GM19240 (cell line): Measurements from ENCODE around the gene C1QTNF4.

Experiments
- DNase-seq: peaks from one replicate; pipeline ENCODE4 v3.0.0; 2011; ENCODE audit warnings: low spot score; ENCODE audit not compliant: insufficient read length

C1QTNF4 gene

DNA sequence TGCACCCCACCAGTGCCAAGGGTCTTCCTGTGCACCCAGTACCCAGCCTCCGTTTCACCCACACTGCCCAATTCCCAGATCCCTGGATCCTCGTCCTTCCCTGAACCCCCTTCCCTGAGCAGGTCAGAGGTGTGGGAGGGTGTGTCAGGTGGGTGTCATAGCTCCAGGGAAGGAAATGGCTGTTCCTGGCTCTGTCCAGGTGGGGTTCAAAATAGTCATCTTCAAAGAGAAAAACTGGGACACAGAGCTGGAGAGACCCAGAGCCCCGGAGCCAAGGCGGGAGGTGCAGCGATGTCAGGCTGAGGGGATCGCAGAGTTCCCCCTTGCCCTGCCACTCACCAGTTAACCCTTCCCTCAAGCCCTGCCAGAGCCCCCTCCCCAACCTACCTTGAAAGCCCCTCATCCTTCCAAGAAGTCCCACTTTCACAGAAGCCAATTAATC lies 698 bp downstream of the C1QTNF4 start:
- no peak for DNase-seq

DNA sequence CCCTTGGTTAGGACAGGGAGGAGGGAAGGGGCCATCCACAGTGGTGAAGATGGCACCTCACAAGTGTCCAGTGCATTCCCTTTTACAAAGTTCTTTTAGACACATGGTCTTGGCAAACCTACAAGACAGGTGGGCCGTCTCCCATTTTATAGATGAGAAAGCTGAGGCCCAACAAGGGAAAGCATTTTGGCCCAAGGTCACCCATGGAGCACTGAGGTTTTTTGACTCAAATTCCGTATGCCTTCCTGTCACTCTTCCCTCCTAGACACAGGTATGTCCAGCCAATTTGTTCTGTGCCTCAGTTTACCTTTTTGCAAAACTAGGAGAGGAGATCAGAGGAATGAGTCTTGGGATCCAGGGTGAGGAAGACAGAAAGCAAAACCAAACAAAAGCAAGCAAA lies 1.2 kb downstream of the C1QTNF4 start:
- no peak for DNase-seq

GRCh38 chr11:47592251-47592650 lies 2.0 kb downstream of the C1QTNF4 start:
- no peak for DNase-seq

DNA sequence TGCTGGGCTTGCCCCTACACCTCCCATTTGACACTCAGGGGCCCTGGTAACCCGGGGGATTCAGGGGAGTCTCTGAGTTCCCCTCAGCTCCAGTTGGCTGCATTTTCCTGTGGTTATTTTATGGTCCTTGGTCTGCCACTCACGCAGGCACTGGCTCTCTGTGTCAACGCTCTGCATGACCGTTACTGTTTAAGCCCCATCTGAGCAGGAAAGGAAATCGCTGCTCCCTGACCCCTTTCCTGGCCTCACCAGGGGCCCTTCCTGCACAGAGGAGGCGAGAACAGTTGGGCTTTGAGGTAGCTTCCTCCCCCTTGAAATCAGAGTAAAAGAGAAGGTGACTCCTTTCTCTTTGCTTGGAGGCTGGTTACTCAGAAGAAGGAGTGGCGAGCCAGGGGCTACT lies 2.4 kb downstream of the C1QTNF4 start:
- DNase-seq = no peak

DNA sequence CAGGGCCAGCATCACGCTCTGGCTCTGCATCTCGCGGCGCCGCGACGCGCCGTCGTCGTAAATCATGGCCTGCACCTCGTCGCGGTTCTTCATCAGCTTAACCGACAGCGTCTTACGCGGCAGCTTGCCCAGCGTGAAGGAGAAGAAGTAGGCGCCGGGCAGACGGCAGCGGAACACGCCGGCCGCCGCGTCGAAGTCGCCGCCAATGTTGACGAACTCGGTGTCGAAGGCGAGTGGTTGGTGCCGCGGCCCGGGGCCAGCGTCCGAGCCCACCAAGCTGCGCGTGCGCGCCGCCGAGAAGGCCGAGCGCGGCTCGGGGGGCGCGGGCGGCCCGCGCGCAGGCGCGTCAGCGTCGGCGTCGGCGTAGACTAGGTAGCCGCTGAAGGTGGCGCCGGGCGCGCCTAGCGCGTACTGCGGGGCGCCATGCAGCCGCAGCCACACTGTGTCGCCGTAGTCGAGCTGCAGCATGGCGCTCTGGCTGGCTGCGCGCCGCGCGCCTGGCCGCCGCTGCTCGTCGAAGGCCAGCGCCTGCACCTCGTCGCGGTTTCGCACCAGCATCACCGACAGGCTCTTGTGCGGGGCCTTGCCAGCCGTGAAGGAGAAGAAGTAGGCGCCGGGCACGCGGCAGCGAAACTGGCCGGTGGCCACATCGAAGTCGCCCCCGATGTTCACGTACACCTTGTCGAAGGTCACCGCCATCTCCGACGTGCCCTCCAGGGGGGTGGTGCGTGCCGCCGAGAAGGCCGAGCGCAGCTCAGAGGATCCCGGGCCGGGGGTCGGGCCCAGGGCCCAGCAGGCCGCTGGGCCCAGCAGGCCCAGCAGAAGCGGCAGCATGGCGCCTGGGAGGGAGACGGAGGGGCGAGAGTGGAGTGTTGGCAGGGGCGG lies 4.0 kb downstream of the C1QTNF4 start:
- DNase-seq = no peak

- DNase-seq = no peak
These were observed 4.6 kb downstream of the C1QTNF4 start for GRCh38 chr11:47589584-47589976.

DNA sequence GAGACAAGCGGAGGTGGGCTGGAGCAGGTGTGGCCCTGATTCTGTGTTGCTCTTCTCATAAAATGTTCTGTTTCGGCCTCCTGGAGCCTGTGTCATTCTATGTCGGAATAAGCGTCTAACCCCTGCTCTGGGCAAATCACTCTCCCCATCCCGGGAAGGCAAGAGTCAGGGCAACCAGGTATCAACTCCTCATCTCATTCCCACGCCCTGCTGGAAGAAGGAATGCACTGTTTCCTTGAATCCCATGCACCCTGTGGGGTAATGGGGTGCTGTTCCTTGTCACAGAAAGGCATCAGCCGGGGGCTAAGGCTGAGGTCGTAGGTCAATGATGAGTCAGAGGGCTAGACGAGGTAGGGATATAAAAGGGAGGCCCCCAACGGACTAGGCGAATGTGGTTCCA lies 5.1 kb downstream of the C1QTNF4 start:
- no peak for DNase-seq

- no peak for DNase-seq
These were observed 6.4 kb downstream of the C1QTNF4 start for GRCh38 chr11:47587723-47588326.

DNA sequence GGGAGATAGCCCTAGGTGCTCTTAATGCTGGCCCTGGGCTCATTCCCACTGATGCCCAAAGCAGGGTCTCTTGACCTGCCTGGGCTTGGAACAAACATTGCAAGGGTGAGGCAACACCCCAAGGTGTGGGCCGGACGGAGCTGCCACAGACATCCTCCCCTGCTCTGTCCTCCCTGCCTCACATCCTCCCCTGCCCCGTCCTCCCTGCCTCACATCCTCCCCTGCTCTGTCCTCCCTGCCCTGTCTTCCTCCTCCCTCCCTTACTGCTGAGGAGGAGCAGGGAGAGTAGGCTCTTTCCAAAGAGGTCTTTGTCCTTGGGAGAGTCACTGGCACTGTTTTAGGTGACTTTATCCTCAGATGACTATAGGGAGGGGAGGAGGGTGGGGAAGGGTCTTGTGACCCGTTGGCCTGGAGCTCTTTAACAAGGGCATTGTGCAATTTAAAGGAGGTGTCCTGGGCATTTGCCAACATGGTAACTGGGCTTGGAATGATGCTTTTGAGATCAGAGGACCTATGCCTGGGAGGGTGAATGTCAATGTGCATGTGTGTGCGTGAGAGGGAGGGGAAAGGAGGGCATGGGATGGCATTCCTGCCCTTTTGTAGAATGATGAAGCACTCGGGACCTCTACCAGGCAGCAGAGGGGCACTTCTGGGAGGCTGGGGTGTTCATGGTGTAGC lies 7.0 kb downstream of the C1QTNF4 start:
- no peak for DNase-seq

DNA sequence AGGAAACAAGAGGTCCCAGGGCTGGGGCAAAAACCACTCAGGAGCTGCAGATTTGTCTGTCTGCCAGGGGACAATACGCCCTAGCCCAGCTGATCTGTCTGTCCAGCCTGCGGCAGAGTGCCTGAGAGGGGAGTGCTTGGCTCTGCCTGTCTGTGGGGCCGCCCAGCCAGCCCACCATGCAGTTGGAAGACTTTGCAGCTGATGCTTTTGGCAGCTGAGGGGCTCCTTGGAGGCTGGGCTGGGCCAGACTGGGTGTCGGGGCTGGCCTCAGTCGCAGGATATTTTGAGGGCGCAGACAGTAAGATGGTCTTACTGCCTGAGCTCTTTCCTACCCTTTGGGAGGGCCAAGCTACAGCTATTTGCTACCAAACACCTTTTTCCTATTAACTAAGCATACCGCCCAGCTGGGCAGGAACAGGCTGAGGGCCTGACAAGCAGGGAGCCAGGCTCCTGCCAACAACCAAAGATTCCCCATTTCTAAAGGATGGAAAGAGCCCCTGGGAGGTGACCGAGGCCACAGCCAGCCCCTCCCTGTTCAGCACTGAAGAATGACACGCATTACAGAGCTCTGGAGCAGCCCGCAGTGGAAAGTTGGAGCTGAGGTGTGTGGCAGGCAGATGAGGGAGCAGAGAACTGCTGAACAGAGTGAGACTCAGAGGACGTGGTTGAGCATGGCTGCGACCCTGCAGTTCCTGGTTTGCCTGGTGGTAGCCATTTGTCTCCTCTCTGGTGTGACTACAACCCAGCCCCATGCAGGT lies 7.9 kb downstream of the C1QTNF4 start, which contains the start of gene FAM180B:
Gene FAM180B, plus strand, starts transcription at position 581 of the 758 bp plus-strand sequence. Its CDS starts 91 bp downstream, at position 672.
- DNase-seq = no peak

DNA sequence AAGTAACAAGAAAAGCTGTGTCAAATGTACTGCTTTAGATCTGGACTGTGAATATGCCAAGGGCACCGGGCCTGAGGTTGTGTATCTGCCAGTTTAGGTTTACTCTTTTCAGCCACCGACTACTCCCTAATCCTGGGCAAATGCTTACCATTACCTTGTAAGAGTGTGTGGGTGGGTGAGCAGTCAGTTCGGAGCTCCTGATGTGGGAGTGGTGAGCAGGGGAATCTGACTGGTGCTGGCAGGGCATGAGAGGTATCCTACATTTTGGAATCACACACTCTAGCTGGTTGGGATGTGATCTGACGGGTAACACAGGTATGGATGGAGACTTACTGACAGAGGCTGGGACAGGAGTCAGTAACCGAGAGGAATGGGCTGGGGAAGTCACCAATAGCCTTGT lies 10.4 kb downstream of the C1QTNF4 start:
- no peak for DNase-seq

DNA sequence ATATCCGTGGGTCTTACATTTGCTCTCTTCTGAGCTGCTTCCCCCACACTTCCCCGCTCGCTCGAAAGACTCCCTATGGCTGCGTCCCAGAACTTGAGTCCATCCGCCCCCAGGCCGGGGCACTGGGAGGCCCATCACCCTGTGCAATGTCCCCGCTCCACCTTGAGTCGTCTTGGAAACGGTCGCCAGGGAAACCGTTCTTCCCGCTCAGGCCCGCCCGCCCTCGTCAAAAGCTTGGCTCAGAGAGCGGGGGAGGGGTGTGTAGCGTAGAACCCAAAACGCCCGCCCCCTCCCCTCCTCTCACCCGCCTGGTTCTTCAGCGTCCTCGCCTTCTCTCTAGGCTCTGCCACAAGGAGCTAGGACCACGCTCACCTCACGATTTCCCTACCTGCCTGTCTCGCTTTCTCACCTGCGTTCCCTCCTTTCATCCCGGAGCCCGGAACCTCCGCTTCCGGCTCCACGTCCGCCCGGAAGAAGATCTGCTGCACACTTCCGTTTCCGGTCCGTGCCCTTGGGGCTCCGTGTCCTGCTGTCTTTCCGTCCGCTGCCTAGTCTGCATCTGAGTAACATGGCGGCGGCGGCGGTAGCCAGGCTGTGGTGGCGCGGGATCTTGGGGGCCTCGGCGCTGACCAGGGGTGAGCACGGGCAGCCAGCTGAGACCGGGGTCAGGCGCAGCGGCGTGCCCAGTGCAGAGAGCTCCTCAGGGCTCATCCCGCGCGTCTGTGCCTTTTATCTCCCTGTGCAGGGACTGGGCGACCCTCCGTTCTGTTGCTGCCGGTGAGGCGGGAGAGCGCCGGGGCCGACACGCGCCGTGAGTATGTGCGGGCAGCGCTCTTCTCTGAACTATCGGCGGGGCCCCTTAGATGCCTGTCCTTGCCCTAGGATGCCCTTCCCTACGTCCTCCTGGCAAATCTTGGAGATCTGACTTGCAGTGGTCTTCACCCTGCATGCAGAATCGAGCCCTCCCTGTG lies 15.4 kb downstream of the C1QTNF4 start, which contains the start of the genes KBTBD4 and NDUFS3:
Gene KBTBD4, minus strand, starts transcription at position 447 of the 971 bp plus-strand sequence. Its CDS starts 19 bp downstream, at position 428.
Gene NDUFS3, plus strand, starts transcription at position 551 of the 971 bp plus-strand sequence. Its CDS starts 18 bp downstream, at position 569.
- peak; percentile 84 for DNase-seq

- DNase-seq = no peak
These were observed 16.7 kb downstream of the C1QTNF4 start for GRCh38 chr11:47577460-47578041.

GRCh38 chr11:47573321-47573720 lies 20.9 kb downstream of the C1QTNF4 start:
- DNase-seq = no peak

DNA sequence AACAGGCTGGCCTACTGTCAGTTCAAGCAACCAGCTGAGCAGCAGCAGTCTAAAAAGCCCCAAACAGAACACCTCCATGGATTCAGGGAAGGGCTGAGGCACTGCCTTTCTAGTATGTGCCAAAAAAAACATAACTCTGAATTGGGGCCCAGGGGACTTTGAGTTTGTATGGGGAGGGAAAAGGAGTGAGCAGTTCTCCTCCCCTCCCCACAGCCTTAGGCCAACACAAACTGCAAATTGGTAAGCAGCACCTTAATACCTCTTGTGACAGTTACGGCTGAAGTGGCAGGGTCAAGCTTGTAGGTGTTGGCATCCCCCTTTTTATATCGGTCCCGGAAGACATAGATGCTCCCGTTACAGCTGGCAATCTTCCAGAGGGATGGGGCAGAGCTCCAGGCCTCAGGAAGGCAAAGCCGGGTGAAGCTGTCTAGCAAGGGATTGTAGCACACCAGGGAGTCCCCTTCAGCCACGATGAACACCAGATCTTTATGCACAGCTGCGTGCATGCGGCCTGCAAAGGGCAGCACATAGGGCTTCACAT lies 21.4 kb downstream of the C1QTNF4 start:
- DNase-seq = no peak

GRCh38 chr11:47571895-47572294 lies 22.3 kb downstream of the C1QTNF4 start:
- DNase-seq = no peak

GRCh38 chr11:47571357-47571729 lies 22.9 kb downstream of the C1QTNF4 start:
- no peak for DNase-seq

- DNase-seq = no peak
These were observed 23.4 kb downstream of the C1QTNF4 start for GRCh38 chr11:47570651-47571356.

- DNase-seq = no peak
These were observed 24.6 kb downstream of the C1QTNF4 start for GRCh38 chr11:47569646-47570045.
